Stomach (tissue), 9 donors: Measurements from ENCODE around the gene ALK. TPM values are rescaled to one million over a fixed set of nuclear protein-coding genes. Genes with fewer than 3 reads are reported as not detected.

Experiments
- DNase-seq, 2 donors: peaks; one replicate each; pipeline versions ENCODE4 v3.0.0 to v3.0.0-alpha.2; 2013 to 2019
- H3K27ac ChIP-seq, 5 donors: fragments of 200-600 bp in 4 of 5; sonication (generic) in 4 of 5; one replicate each; pipeline ENCODE4 v1.5.1; 2013 to 2019; ENCODE audit warnings: mild to moderate bottlenecking in 1 of 5, moderate library complexity in 1 of 5
- H3K27me3 ChIP-seq, 3 donors: fragments of 200-600 bp; sonication (generic); one replicate each; pipeline ENCODE4 v1.5.1; 2017 to 2019; ENCODE audit warnings: mixed run types in 1 of 3
- H3K36me3 ChIP-seq, 4 donors: fragments of 200-600 bp; sonication (generic); 1 replicate in 3 of 4; 2 replicates in 1 of 4; pipeline ENCODE4 v1.5.1; 2016 to 2019
- H3K4me1 ChIP-seq, 4 donors: fragments of 200-600 bp; sonication (generic); one replicate each; pipeline ENCODE4 v1.5.1; 2016 to 2019
- H3K4me3 ChIP-seq, 4 donors: fragments of 200-600 bp; sonication (generic) in 3 of 4; one replicate each; pipeline ENCODE4 v1.5.1; 2016 to 2019; ENCODE audit warnings: mild to moderate bottlenecking in 1 of 4
- H3K9me3 ChIP-seq, 4 donors: fragments of 200-600 bp; sonication (generic); one replicate each; pipeline ENCODE4 v1.5.1; 2016 to 2019
- EP300 ChIP-seq: sonication (generic); formaldehyde crosslinking; IDR thresholded peaks from one replicate; pipeline ENCODE4 v1.6.1; 2017; ENCODE audit warnings: antibody characterized with exemption
- POLR2A ChIP-seq, 4 donors: fragments of 450-650 bp; IDR thresholded peaks; one replicate each; pipeline ENCODE4 v1.6.1; 2016; ENCODE audit warnings: antibody characterized with exemption in 4 of 4, control low read depth in 2 of 4, mild to moderate bottlenecking in 1 of 4, moderate library complexity in 1 of 4
- POLR2AphosphoS5 ChIP-seq, 3 donors: sonication (generic); formaldehyde crosslinking; IDR thresholded peaks; one replicate each; pipeline ENCODE4 v1.6.1; 2016; ENCODE audit warnings: antibody characterized with exemption in 3 of 3
- WGBS, 5 donors: extraction: QIAGEN DNeasy Blood & Tissue Kit in 3 of 5; methylation state at CpG; one replicate each; pipeline versions ENCODE4 v1.1.5 to v1.1.7; 2013 to 2018; 5-methylcytosine and 5-hydroxymethylcytosine counted together
- intact Hi-C: fragments of 100-400 bp; cut with DNase I; formaldehyde crosslinking; loops from one replicate; pipeline ENCODE4 v1.15.1; 2023; ENCODE audit warnings: low total_unique reads
- polyA plus RNA-seq, 3 donors: library from polyadenylated mRNA; stranded (reverse); fragments of 200-250 nt; gene quantifications; one replicate each; pipeline ENCODE4 v1.2.3, GENCODE V29; 2013
- total RNA-seq, 5 donors: library from RNA; depleted of rRNA; stranded (reverse); fragments of >200 nt; gene quantifications; one replicate each; pipeline versions ENCODE4 v1.1.0 to v1.2.3, GENCODE V29; 2014 to 2016
- TF ChIP-seq, protein P1 (sequence below), 7 experiments: fragments of 450-650 bp in 4 of 7; fragments of 200-600 bp in 3 of 7; sonication (generic) in 3 of 7; IDR thresholded peaks; one replicate each; pipeline ENCODE4 v1.5.1; 2016 to 2019; ENCODE audit warnings: antibody characterized with exemption in 7 of 7, control low read depth in 2 of 7, mild to moderate bottlenecking in 1 of 7
- donor health status: healthy with polysubstance abuse.
- donor health status: Bipolar disorder and iron deficiency.
- donor health status: healthy.

The ALK gene
- total and polyA plus RNA-seq, 8 donors: 0.13 to 0.92 TPM; not detected in 6

DNA sequence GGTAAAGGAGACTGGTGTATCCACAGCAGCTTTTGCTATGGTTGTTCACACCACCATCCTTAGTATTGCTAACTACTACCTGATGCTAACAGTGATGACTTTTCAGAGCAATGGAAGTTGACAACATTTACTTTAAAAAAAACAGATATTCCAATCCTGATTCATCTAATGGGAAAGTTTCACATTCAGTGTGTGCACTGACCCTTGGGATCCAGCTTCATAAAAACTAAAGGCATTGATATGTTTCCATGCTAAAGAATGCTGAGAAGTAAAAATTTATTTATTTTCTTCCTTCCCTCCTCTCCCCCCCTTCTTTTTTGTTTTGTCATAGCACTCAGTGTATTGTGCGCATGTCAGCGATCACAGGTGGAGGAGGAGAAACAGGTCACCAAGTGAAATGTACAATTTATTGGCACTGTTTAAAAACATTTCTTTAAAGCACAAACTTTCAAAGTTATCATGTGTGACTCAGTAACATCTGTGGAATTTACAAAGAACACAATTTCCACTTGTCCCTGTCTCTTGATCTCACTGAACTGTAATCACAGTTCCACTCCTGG lies 229.9 kb downstream of the ALK start:
- no peaks in the 10 kb centered on the region for H3K27me3 ChIP-seq
- intact Hi-C loops: no loop called here
- H3K4me3 ChIP-seq: no peak overlapping the region
- H3K36me3 ChIP-seq: no peaks in the 10 kb centered on the region
- H3K27ac ChIP-seq: no peak overlapping the region
- no peak for DNase-seq
- 89 to 100% (median 93%) methylated on average over 2 of the region's 2 CpGs for WGBS, 5 donors
- H3K9me3 ChIP-seq: no peaks in the 10 kb centered on the region
- TF ChIP-seq, protein P1, sequence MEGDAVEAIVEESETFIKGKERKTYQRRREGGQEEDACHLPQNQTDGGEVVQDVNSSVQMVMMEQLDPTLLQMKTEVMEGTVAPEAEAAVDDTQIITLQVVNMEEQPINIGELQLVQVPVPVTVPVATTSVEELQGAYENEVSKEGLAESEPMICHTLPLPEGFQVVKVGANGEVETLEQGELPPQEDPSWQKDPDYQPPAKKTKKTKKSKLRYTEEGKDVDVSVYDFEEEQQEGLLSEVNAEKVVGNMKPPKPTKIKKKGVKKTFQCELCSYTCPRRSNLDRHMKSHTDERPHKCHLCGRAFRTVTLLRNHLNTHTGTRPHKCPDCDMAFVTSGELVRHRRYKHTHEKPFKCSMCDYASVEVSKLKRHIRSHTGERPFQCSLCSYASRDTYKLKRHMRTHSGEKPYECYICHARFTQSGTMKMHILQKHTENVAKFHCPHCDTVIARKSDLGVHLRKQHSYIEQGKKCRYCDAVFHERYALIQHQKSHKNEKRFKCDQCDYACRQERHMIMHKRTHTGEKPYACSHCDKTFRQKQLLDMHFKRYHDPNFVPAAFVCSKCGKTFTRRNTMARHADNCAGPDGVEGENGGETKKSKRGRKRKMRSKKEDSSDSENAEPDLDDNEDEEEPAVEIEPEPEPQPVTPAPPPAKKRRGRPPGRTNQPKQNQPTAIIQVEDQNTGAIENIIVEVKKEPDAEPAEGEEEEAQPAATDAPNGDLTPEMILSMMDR (IDR thresholded peaks at IDR 0.05): no peak
- TF ChIP-seq POLR2AphosphoS5 (IDR thresholded peaks at IDR 0.05) (no peak), POLR2A (IDR thresholded peaks at IDR 0.05) (no peak), EP300 (no peak)
- no peaks in the 10 kb centered on the region for H3K4me1 ChIP-seq

DNA sequence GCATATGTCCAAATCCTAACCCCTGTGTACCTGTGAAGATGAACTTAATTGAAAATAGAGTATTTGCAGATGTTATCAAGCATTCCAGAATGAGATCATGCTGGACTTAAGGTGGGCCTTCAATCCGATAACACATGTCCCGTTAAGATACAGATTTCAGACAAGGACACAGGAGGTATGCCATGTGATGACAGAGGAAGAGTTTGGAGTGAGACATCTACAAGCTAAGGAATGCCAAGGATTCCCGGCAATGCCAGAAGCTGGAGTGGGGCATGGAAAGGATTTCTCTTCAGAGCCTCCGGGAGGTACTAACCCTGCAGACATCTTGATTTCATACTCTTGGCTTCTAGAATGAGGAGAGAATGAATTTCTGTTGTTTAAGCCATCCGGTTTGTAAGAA lies 231.7 kb downstream of the ALK start:
- WGBS, 5 donors: 91 to 96% (median 95%) methylated on average over 5 of the region's 5 CpGs
- no peak overlapping the region for H3K4me3 ChIP-seq

GRCh38 chr2:29688429-29688828 lies 233.0 kb downstream of the ALK start:
- Histone ChIP-seq H3K36me3 (no peaks in the 10 kb centered on the region), H3K4me1 (no peaks in the 10 kb centered on the region), H3K27me3 (no peaks in the 10 kb centered on the region), H3K9me3 (no peaks in the 10 kb centered on the region), H3K27ac (no peak overlapping the region), H3K4me3 (no peak overlapping the region)
- 54 to 82% (median 67%) methylated on average over 2 of the region's 2 CpGs for WGBS, 5 donors
- intact Hi-C loops: no loop called here
- TF ChIP-seq, protein P1 (IDR thresholded peaks at IDR 0.05): no peak
- TF ChIP-seq POLR2A (IDR thresholded peaks at IDR 0.05) (no peak), EP300 (no peak), POLR2AphosphoS5 (IDR thresholded peaks at IDR 0.05) (no peak)
- no peak for DNase-seq

More for the DNA sequence above, 231.7 kb downstream of the ALK start:
- Histone ChIP-seq H3K27me3 (no peaks in the 10 kb centered on the region), H3K27ac (no peak overlapping the region), H3K9me3 (no peaks in the 10 kb centered on the region), H3K4me1 (no peaks in the 10 kb centered on the region), H3K36me3 (no peaks in the 10 kb centered on the region)
- no peak for TF ChIP-seq EP300
- TF ChIP-seq, protein P1 (IDR thresholded peaks at IDR 0.05): no peak
- intact Hi-C loops: no loop called here
- no peak for DNase-seq

- Histone ChIP-seq H3K27ac (no peak overlapping the region), H3K9me3 (no peaks in the 10 kb centered on the region), H3K36me3 (no peaks in the 10 kb centered on the region), H3K27me3 (no peaks in the 10 kb centered on the region), H3K4me3 (no peak overlapping the region), H3K4me1 (no peaks in the 10 kb centered on the region)
- no peak for DNase-seq
- intact Hi-C loops: no loop called here
- TF ChIP-seq, protein P1 (IDR thresholded peaks at IDR 0.05): no peak
- TF ChIP-seq EP300: no peak
- no peak for TF ChIP-seq POLR2AphosphoS5 (IDR thresholded peaks at IDR 0.05)
- no peak for TF ChIP-seq POLR2A (IDR thresholded peaks at IDR 0.05)
- 76 to 86% (median 79%) methylated on average over 2 of the region's 2 CpGs for WGBS, 5 donors
These were observed 234.3 kb downstream of the ALK start for GRCh38 chr2:29687121-29687520.
